T-helper 2 cell treated with Interferon-gamma antibody and Interleukin-4, amounts not matched to agents 100 ng/mL and 5 ng/mL, for 36 hours (primary cell): Measurements from ENCODE around the gene DAZ1. TPM values are rescaled to one million over a fixed set of nuclear protein-coding genes. Genes with fewer than 3 reads are reported as not detected.
"Not testable (repeated sequence)": the region's sequence is repeated elsewhere in the genome, so short reads cannot be mapped to it uniquely, and the experiment has no call there.

Experiments
- intact Hi-C: fragments of 100-400 bp; cut with micrococcal nuclease; formaldehyde crosslinking; loops from one replicate; pipeline ENCODE4 v1.15.1; 2023
- total RNA-seq: library from RNA; stranded (reverse); gene quantifications from 2 replicates; pipeline ENCODE4 v1.2.3, GENCODE V29; 2022

Gene DAZ1
- not detected in 2 replicates for total RNA-seq

DNA sequence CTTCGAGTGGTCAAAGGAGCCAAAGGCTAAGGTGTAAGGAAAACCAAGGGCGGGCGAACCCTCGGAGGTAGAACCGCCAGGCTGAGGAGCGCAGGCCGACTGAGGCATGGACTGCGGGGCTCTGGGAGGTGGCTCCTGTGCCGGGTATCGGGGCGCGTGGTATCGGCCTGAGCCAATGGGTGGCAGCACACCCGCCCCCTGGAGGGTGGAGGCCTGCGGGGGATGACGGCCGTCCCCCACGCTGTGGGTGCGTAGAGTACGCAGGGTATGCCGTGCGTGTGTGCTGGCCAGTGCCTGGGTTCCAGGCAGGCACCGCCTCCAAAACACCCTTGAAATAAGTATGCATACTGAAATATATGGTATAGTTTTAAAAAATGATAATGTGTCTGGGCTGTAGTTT, at the start of gene DAZ1:
TSS of gene DAZ1 (minus strand) at position 101 of the 400 bp plus-strand sequence. CDS start 208 bp downstream, outside the sequence.
- intact Hi-C loops = not testable (repeated sequence)

GRCh38 chrY:23219233-23219632, 20.4 kb upstream of the DAZ1 start, which contains the start of gene DAZ2:
Gene DAZ2, plus strand, starts transcription at chrY:23219533. Its CDS starts 208 bp downstream, at chrY:23219741.
- intact Hi-C loops = not testable (repeated sequence)

GRCh38 chrY:23210681-23211080, 11.9 kb upstream of the DAZ1 start:
- intact Hi-C loops = not testable (repeated sequence)

DNA sequence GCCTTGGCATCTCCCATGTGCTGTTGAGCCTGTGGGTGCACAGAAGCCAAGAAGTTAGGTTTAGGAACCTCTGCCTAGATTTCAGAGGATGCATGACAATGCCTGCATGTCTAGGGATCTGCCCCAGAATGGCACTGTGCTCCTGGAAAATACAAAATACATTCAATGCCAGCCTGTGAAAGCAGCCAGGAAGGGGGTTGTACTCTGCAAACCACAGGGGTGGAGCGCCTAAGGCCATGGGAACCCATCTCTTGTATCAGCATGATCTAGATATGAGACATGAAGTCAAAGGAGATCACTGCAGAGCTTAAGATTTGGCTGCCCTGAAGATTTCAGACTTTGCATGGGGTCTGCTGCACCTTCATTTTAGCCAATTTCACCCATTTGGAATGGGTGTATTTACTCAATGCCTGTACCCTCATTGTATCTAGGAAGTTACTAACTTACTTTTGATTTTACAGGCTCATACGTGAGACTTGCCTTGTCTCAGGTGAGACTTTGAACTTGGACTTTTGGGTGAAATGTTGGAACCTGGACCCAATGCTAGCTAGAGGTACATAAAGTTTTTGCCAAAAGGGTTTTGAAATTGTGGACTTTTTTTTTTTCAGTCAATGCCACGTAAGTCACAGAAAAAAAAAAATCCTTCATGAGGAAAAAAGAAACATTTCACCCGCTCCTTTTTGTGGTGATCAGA, 11.1 kb upstream of the DAZ1 start:
- intact Hi-C loops = not testable (repeated sequence)

GRCh38 chrY:23207455-23207854, 8.6 kb upstream of the DAZ1 start:
- intact Hi-C loops = not testable (repeated sequence)

Other genes starting within 250 kb of the DAZ1 start
- gene BPY2, start 214.7 kb downstream of the DAZ1 start, total RNA-seq = not detected in 2 replicates
- not detected in 2 replicates for gene DAZ2, start 20.5 kb upstream of the DAZ1 start, total RNA-seq